Measurements from ENCODE around the gene SKAP1.
"Not testable (repeated sequence)": the region's sequence is repeated elsewhere in the genome, so short reads cannot be mapped to it uniquely, and the experiment has no call there.

The SKAP1 gene

GRCh38 chr17:48255759-48256158 lies 174.3 kb downstream of the SKAP1 start:
- no peak for DNase-seq

GRCh38 chr17:48254896-48255295 lies 175.1 kb downstream of the SKAP1 start:
- Mint-ChIP-seq H3K4me3 (peak overlapping the region; percentile 14), H3K27ac (peak overlapping the region; percentile 50), H3K27me3 (ENCODE audit: low read depth, poor library complexity) (no peaks in the 10 kb centered on the region), H3K4me1 (peaks cover 91% of the 10 kb centered on the region), H3K9me3 (no peaks in the 10 kb centered on the region), H3K36me3 (ENCODE audit: low read depth) (no peaks in the 10 kb centered on the region)
- DNase-seq: no peak
- no peak for TF ChIP-seq CTCF (IDR thresholded peaks at IDR 0.05)

More at GRCh38 chr17:48255759-48256158, 174.3 kb downstream of the SKAP1 start:
- H3K27ac Mint-ChIP-seq: no peak overlapping the region
- peak overlapping the region; percentile 1 for H3K4me3 Mint-ChIP-seq
- no peaks in the 10 kb centered on the region for H3K9me3 Mint-ChIP-seq
- TF ChIP-seq CTCF (IDR thresholded peaks at IDR 0.05): no peak
- H3K4me1 Mint-ChIP-seq: peaks cover 95% of the 10 kb centered on the region
- no peaks in the 10 kb centered on the region for H3K27me3 Mint-ChIP-seq (ENCODE audit: low read depth, poor library complexity)
- H3K36me3 Mint-ChIP-seq (ENCODE audit: low read depth): no peaks in the 10 kb centered on the region

DNA sequence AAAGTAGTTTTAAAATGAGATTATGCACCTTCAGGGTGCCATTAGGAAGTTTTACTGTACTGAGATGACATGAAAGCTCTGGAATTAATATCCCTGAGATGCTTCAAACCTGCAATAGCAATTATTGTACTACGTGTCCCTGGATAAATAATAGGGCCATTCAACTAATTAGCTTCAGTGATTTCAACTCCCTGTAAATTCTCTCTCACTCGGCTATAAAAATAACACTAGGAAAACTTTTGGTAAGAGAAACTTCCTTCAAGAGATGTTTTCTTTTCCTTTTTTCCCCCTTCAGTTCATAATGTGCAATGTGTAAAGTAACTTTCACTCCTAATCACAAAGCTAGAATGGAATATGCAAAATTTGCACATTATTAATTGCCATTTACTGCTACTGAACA lies 176.0 kb downstream of the SKAP1 start:
- peaks cover 89% of the 10 kb centered on the region for H3K4me1 Mint-ChIP-seq
- H3K27me3 Mint-ChIP-seq (ENCODE audit: low read depth, poor library complexity): no peaks in the 10 kb centered on the region
- no peak for DNase-seq
- TF ChIP-seq CTCF (IDR thresholded peaks at IDR 0.05): no peak
- H3K4me3 Mint-ChIP-seq: no peak overlapping the region
- H3K27ac Mint-ChIP-seq: peak overlapping the region; percentile 96
- H3K36me3 Mint-ChIP-seq (ENCODE audit: low read depth): no peaks in the 10 kb centered on the region
- H3K9me3 Mint-ChIP-seq: no peaks in the 10 kb centered on the region

- no peaks in the 10 kb centered on the region for H3K36me3 Mint-ChIP-seq (ENCODE audit: low read depth)
- no peak for TF ChIP-seq CTCF (IDR thresholded peaks at IDR 0.05)
- H3K27me3 Mint-ChIP-seq (ENCODE audit: low read depth, poor library complexity): no peaks in the 10 kb centered on the region
- peak overlapping the region; percentile 81 for H3K27ac Mint-ChIP-seq
- no peak overlapping the region for H3K4me3 Mint-ChIP-seq
- no peak for DNase-seq
- no peaks in the 10 kb centered on the region for H3K9me3 Mint-ChIP-seq
- peaks cover 87% of the 10 kb centered on the region for H3K4me1 Mint-ChIP-seq
Measured at GRCh38 chr17:48251950-48252349, 178.1 kb downstream of the SKAP1 start.

DNA sequence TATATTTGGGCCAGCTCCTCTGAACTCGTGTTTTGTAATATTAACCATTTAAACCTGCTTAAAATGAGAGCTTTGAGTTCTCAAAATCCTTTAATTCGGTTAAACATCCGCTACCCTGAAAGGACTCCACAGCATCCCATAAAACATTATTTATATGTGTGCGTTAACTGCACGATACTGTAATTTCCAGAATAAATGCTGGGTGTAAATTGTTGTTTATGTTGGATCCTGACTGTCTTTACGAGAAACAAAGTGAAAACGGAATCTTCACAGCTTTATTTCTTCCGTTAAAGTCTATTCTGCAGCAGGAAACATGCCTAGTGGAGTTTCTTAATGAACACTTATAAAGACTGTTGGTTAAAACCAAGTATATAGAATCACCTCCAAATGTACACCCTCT lies 179.1 kb downstream of the SKAP1 start:
- TF ChIP-seq CTCF (IDR thresholded peaks at IDR 0.05): no peak
- Mint-ChIP-seq H3K27me3 (ENCODE audit: low read depth, poor library complexity) (no peaks in the 10 kb centered on the region), H3K27ac (peak overlapping the region; percentile 16), H3K4me1 (peaks cover 88% of the 10 kb centered on the region), H3K4me3 (peak overlapping the region; percentile 4), H3K9me3 (no peaks in the 10 kb centered on the region), H3K36me3 (ENCODE audit: low read depth) (no peaks in the 10 kb centered on the region)
- no peak for DNase-seq

DNA sequence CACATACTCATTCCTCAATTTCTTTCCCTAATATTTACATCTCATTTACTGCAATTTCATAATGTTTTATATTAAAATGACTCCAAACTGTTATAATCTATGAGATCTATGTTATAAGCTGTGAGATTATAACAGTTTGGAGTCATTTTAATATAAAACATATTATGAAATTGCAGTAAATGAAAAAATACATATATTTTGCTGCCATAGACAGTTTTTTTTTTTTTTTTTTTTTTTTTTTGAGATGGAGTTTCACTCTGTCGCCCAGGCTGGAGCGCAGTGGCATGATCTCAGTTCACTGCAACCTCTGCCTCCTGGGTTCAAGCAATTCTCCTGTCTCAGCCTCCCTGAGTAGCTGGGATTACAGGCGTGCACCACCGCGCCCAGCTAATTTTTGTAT lies 180.0 kb downstream of the SKAP1 start:
- not testable (repeated sequence) for H3K27me3 Mint-ChIP-seq (ENCODE audit: low read depth, poor library complexity); DNase-seq; H3K9me3 Mint-ChIP-seq; H3K4me3 Mint-ChIP-seq; H3K36me3 Mint-ChIP-seq (ENCODE audit: low read depth)
- Mint-ChIP-seq H3K4me1 (peaks cover 88% of the 10 kb centered on the region), H3K27ac (peak overlapping the region; percentile 92)

Data from nephron progenitor cell (in vitro differentiated cells).